KMS-11 (cell line): ENCODE data around the gene PCCA.

ENCODE experiments used
- H2AFZ ChIP-seq: fragments of 200-600 bp; sonication (generic); 2 replicates; pipeline ENCODE4 v1.6.1; 2016; ENCODE audit warnings: antibody characterized with exemption, mixed run types, low read depth
- H3K27ac ChIP-seq: fragments of 200-600 bp; sonication (generic); 2 replicates; pipeline ENCODE4 v1.6.1; 2016; ENCODE audit warnings: mild to moderate bottlenecking, mixed run types
- H3K27me3 ChIP-seq: fragments of 200-600 bp; sonication (generic); 2 replicates; pipeline ENCODE4 v1.6.1; 2017; ENCODE audit warnings: mild to moderate bottlenecking, low read depth, mixed run types, moderate library complexity; ENCODE audit not compliant: insufficient read depth
- H3K36me3 ChIP-seq: fragments of 200-600 bp; sonication (generic); 2 replicates; pipeline ENCODE4 v1.6.1; 2017; ENCODE audit warnings: mild to moderate bottlenecking, mixed run types; ENCODE audit not compliant: insufficient read depth
- H3K4me1 ChIP-seq: fragments of 200-600 bp; sonication (generic); 2 replicates; pipeline ENCODE4 v1.6.1; 2016; ENCODE audit warnings: mild to moderate bottlenecking, low read depth, mixed run types; ENCODE audit not compliant: poor library complexity, severe bottlenecking
- H3K4me2 ChIP-seq: fragments of 200-600 bp; sonication (generic); 2 replicates; pipeline ENCODE4 v1.7.0; 2016; ENCODE audit warnings: mild to moderate bottlenecking, mixed run types
- H3K4me3 ChIP-seq: fragments of 200-600 bp; sonication (generic); IDR thresholded peaks from 2 replicates; pipeline ENCODE4 v1.6.1; 2017; ENCODE audit warnings: low read depth, low read length, mixed read lengths; ENCODE audit not compliant: insufficient read depth
- H3K79me2 ChIP-seq: fragments of 200-600 bp; sonication (generic); 2 replicates; pipeline ENCODE4 v1.6.1; 2016; ENCODE audit warnings: low read depth, mixed run types; ENCODE audit not compliant: insufficient read depth
- H3K9ac ChIP-seq: fragments of 200-600 bp; sonication (generic); 2 replicates; pipeline ENCODE4 v1.6.1; 2016; ENCODE audit warnings: mild to moderate bottlenecking, mixed run types
- H4K20me1 ChIP-seq: fragments of 200-600 bp; sonication (generic); 2 replicates; pipeline ENCODE4 v1.6.1; 2016; ENCODE audit warnings: mild to moderate bottlenecking, mixed run types; ENCODE audit not compliant: insufficient read depth
- CTCF ChIP-seq: fragments of 200-600 bp; sonication (generic); conservative IDR thresholded peaks from 2 replicates; pipeline ENCODE4 v1.6.1; 2017; ENCODE audit warnings: low read depth, mild to moderate bottlenecking, antibody characterized with exemption, low read length, moderate library complexity, mixed read lengths

Gene PCCA

GRCh38 chr13:100297413-100297812 is 208.5 kb downstream of the PCCA start:
- Histone ChIP-seq H3K4me1 (no peaks in the 10 kb centered on the region), H2AFZ (no peak overlapping the region), H3K27me3 (no peaks in the 10 kb centered on the region), H3K27ac (no peak overlapping the region), H3K79me2 (no peaks in the 10 kb centered on the region), H3K4me3 (no peak overlapping the region), H4K20me1 (no peaks in the 10 kb centered on the region), H3K4me2 (no peak overlapping the region), H3K9ac (no peak overlapping the region), H3K36me3 (no peaks in the 10 kb centered on the region)
- TF ChIP-seq CTCF, result no peak

- no peaks in the 10 kb centered on the region for H3K4me1 ChIP-seq
- no peaks in the 10 kb centered on the region for H3K27me3 ChIP-seq
- H3K4me2 ChIP-seq, result no peak overlapping the region
- no peak overlapping the region for H2AFZ ChIP-seq
- H3K36me3 ChIP-seq, result no peaks in the 10 kb centered on the region
- no peak overlapping the region for H3K27ac ChIP-seq
- no peak for TF ChIP-seq CTCF
- H3K9ac ChIP-seq, result no peak overlapping the region
- no peaks in the 10 kb centered on the region for H3K79me2 ChIP-seq
- H4K20me1 ChIP-seq, result no peaks in the 10 kb centered on the region
- no peak overlapping the region for H3K4me3 ChIP-seq
These were observed 209.3 kb downstream of the PCCA start for GRCh38 chr13:100298116-100298681.

- H3K4me1 ChIP-seq, result no peaks in the 10 kb centered on the region
- no peaks in the 10 kb centered on the region for H3K27me3 ChIP-seq
- H4K20me1 ChIP-seq, result no peaks in the 10 kb centered on the region
- no peaks in the 10 kb centered on the region for H3K36me3 ChIP-seq
- no peak for TF ChIP-seq CTCF
- H3K27ac ChIP-seq, result no peak overlapping the region
- no peak overlapping the region for H3K4me3 ChIP-seq
- no peak overlapping the region for H3K4me2 ChIP-seq
- H2AFZ ChIP-seq, result no peak overlapping the region
- H3K79me2 ChIP-seq, result no peaks in the 10 kb centered on the region
- H3K9ac ChIP-seq, result no peak overlapping the region
These were observed 209.8 kb downstream of the PCCA start for GRCh38 chr13:100298691-100299090.

GRCh38 chr13:100300243-100300642 is 211.3 kb downstream of the PCCA start:
- Histone ChIP-seq H3K4me2 (no peak overlapping the region), H3K27me3 (no peaks in the 10 kb centered on the region), H3K9ac (no peak overlapping the region), H4K20me1 (no peaks in the 10 kb centered on the region), H3K4me1 (no peaks in the 10 kb centered on the region), H3K36me3 (no peaks in the 10 kb centered on the region), H2AFZ (no peak overlapping the region), H3K4me3 (no peak overlapping the region), H3K27ac (no peak overlapping the region), H3K79me2 (no peaks in the 10 kb centered on the region)
- TF ChIP-seq CTCF, result no peak
